HUES48 (cell line): ENCODE measurements around the gene SNRNP48.

ENCODE experiments used
- H3K27ac ChIP-seq: one replicate; pipeline ENCODE4 v1.7.0; 2013; ENCODE audit warnings: low read depth, low read length, inconsistent platforms
- H3K27me3 ChIP-seq: 2 replicates; pipeline ENCODE4 v1.6.1; 2013; ENCODE audit warnings: mild to moderate bottlenecking, low read length; ENCODE audit not compliant: control insufficient read depth, insufficient read depth
- H3K36me3 ChIP-seq: 2 replicates; pipeline ENCODE4 v1.6.1; 2013; ENCODE audit warnings: low read length; ENCODE audit not compliant: control insufficient read depth, insufficient read depth
- H3K4me1 ChIP-seq: 2 replicates; pipeline ENCODE4 v1.6.1; 2013; ENCODE audit warnings: mild to moderate bottlenecking, low read length; ENCODE audit not compliant: control insufficient read depth, insufficient read depth
- H3K4me3 ChIP-seq: 2 replicates; pipeline ENCODE4 v1.5.1; 2013; ENCODE audit warnings: mild to moderate bottlenecking, low read depth, low read length
- H3K9ac ChIP-seq: 2 replicates; pipeline ENCODE4 v1.6.1; 2013; ENCODE audit warnings: mild to moderate bottlenecking, low read depth, low read length, moderate library complexity
- H3K9me3 ChIP-seq: 2 replicates; pipeline ENCODE4 v1.6.1; 2013; ENCODE audit warnings: low read length; ENCODE audit not compliant: control insufficient read depth, insufficient read depth

SNRNP48 gene

DNA sequence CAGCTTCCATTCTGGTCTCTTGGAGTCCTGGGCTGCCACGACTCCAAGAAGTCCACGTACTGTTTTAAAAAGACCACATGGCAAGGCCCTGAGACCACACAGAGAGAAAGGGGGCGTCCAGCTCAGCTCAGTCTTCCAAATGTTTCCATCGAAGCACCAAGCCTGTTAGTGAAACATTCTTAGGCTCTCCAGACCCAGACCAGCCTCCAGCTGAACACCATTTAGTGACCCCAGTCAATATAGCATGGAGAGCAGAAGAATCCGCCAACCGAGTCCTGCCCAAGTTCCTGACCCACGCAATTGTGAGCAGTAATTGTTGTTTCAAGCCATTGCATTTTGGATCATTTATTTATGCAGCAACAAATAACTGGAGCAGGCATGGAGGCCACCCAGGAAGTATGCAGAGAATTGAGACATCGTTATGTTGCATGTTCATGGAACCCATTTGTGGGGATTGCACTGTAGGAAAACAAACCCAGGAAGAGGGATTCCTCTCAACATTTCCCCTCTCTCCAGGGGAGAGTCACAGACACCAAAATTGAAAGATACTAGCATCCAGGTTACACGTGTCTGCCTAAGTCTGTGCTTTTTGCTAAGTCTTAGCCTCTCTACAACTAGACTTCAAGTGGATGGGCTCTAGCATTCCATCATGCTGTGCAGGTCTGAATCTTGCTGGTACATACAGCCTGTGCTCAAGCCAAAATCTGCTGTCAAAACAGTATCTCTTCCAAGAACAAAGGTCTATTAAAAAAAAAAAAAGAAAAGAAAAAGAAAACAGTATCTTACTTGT lies 42.7 kb downstream of the SNRNP48 start:
- no peaks in the 10 kb centered on the region for H3K4me1 ChIP-seq
- H3K36me3 ChIP-seq, result no peaks in the 10 kb centered on the region
- no peaks in the 10 kb centered on the region for H3K27me3 ChIP-seq
- no peaks in the 10 kb centered on the region for H3K9me3 ChIP-seq
- H3K9ac ChIP-seq, result no peak overlapping the region
- H3K4me3 ChIP-seq, result no peak overlapping the region
- no peak overlapping the region for H3K27ac ChIP-seq

DNA sequence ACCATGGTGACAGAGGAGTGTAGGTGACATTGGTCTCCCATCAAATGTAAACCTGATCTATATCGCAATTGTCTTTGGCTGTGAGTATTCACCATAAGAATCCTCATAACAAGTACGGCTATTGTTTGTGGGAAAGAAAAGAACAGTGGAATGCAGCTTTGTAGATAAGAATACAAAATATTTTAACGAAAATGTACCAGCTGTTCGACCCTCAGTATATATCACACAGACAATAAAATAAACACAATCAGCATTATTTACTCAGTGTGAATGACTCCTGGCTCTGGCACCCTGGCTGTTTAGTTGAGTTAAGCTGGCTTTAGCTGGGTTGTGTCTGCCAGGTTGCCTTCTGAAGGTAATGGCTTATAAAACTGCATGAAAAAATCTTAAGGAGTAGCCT lies 43.4 kb downstream of the SNRNP48 start:
- Histone ChIP-seq H3K36me3 (no peaks in the 10 kb centered on the region), H3K9ac (no peak overlapping the region), H3K27me3 (no peaks in the 10 kb centered on the region), H3K27ac (no peak overlapping the region), H3K9me3 (no peaks in the 10 kb centered on the region), H3K4me3 (no peak overlapping the region), H3K4me1 (no peaks in the 10 kb centered on the region)

DNA sequence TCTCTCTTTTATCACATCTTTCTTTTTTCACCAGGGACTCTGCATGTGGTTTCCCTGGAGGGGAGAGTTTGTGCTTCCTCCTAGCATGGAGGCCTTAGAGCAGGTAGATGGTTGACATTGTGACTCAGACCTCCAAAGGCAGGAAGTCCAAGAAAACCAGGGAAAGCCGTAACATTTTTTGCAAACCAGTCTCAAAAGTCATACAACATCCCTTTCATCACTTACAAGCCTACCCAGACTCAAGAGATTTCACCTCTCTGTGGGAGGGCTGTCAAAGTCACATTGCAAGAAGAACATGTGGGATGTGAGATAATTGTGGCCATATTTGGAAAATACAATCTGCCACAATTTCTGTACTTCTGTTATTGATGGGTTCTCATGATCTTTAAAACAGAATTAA lies 46.2 kb downstream of the SNRNP48 start:
- Histone ChIP-seq H3K9ac (no peak overlapping the region), H3K9me3 (no peaks in the 10 kb centered on the region), H3K27me3 (no peaks in the 10 kb centered on the region), H3K36me3 (no peaks in the 10 kb centered on the region), H3K4me3 (no peak overlapping the region), H3K4me1 (no peaks in the 10 kb centered on the region), H3K27ac (no peak overlapping the region)

DNA sequence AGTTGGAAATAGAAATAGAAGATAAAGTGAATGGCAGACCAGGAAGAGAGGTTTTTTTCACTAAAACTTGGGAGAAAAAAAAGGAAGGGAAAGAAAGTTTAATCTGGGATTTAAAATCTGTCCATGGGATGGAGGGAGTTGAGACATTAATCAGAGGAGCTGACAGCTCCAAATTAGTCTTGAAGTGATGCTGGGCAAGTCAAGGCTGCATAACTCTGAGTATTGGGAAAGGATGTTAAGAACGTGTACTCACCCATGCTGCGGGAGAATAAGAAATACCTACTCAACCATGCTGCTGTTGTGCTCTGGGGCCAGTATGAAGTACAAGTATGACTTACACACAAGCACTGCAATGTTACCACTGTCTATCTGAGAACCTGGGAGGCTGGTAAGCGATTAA lies 47.5 kb downstream of the SNRNP48 start:
- Histone ChIP-seq H3K4me1 (no peaks in the 10 kb centered on the region), H3K27me3 (no peaks in the 10 kb centered on the region), H3K36me3 (no peaks in the 10 kb centered on the region), H3K4me3 (no peak overlapping the region), H3K27ac (no peak overlapping the region), H3K9ac (no peak overlapping the region), H3K9me3 (no peaks in the 10 kb centered on the region)

GRCh38 chr6:7639427-7639826 lies 49.4 kb downstream of the SNRNP48 start:
- Histone ChIP-seq H3K9me3 (no peaks in the 10 kb centered on the region), H3K4me1 (no peaks in the 10 kb centered on the region), H3K36me3 (no peaks in the 10 kb centered on the region), H3K27me3 (no peaks in the 10 kb centered on the region), H3K27ac (no peak overlapping the region), H3K9ac (no peak overlapping the region), H3K4me3 (no peak overlapping the region)

GRCh38 chr6:7640016-7640415 lies 50.0 kb downstream of the SNRNP48 start:
- Histone ChIP-seq H3K4me1 (no peaks in the 10 kb centered on the region), H3K9ac (no peak overlapping the region), H3K9me3 (no peaks in the 10 kb centered on the region), H3K27me3 (no peaks in the 10 kb centered on the region), H3K4me3 (no peak overlapping the region), H3K27ac (no peak overlapping the region), H3K36me3 (no peaks in the 10 kb centered on the region)

- Histone ChIP-seq H3K27ac (no peak overlapping the region), H3K9ac (no peak overlapping the region), H3K27me3 (no peaks in the 10 kb centered on the region), H3K36me3 (no peaks in the 10 kb centered on the region), H3K9me3 (no peaks in the 10 kb centered on the region), H3K4me3 (no peak overlapping the region), H3K4me1 (no peaks in the 10 kb centered on the region)
Measured at GRCh38 chr6:7640607-7641577, 50.9 kb downstream of the SNRNP48 start.

- Histone ChIP-seq H3K36me3 (no peaks in the 10 kb centered on the region), H3K9ac (no peak overlapping the region), H3K27ac (no peak overlapping the region), H3K4me1 (no peaks in the 10 kb centered on the region), H3K27me3 (no peaks in the 10 kb centered on the region), H3K4me3 (no peak overlapping the region), H3K9me3 (no peaks in the 10 kb centered on the region)
Measured at GRCh38 chr6:7642791-7643190, 52.8 kb downstream of the SNRNP48 start.

- H3K27ac ChIP-seq, result no peak overlapping the region
- no peak overlapping the region for H3K4me3 ChIP-seq
- H3K4me1 ChIP-seq, result no peaks in the 10 kb centered on the region
- H3K36me3 ChIP-seq, result no peaks in the 10 kb centered on the region
- H3K9ac ChIP-seq, result no peak overlapping the region
- no peaks in the 10 kb centered on the region for H3K9me3 ChIP-seq
- H3K27me3 ChIP-seq, result no peaks in the 10 kb centered on the region
Measured at GRCh38 chr6:7644417-7644816, 54.4 kb downstream of the SNRNP48 start.

DNA sequence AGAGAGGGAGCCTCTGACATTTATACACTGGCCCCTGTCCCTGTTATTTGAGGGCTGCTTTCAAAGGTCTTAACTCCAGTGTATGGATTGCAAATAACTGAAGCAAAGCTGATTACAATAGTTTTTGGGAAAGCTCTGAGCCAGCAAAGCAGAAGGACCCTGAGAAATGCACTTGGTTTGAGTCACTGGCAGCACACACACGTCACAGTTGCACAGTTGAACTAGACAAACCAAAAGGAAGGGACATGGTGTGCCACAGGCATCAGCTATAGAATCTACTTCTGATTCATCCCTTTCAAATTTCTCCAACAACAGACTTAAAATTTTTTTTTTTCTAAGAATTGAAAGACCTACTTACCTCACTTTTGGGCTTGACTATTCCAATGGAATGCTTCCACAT lies 56.4 kb downstream of the SNRNP48 start:
- H3K36me3 ChIP-seq, result no peaks in the 10 kb centered on the region
- no peaks in the 10 kb centered on the region for H3K4me1 ChIP-seq
- H3K9me3 ChIP-seq, result no peaks in the 10 kb centered on the region
- H3K4me3 ChIP-seq, result no peak overlapping the region
- H3K27ac ChIP-seq, result no peak overlapping the region
- H3K27me3 ChIP-seq, result no peaks in the 10 kb centered on the region
- no peak overlapping the region for H3K9ac ChIP-seq

DNA sequence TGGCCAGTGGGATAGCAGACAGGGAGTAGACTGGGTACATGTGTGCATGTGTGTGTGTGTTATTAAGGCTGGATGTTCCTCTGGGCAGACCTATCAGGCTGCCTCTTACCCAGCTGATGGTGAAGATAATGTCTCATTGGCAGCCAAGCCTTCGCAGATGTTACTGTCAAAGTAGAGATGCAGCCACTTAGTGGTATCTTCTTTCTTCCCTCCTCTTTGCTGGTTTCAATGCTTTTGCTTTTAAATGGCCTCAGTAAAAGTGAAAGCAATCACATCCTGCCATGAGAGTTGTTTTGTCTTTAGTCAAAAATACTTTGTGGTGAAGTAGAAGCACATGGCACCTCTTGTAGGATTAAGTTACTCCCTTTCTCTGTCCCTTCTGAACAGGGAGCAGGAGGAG lies 57.5 kb downstream of the SNRNP48 start:
- H3K4me3 ChIP-seq, result no peak overlapping the region
- no peaks in the 10 kb centered on the region for H3K27me3 ChIP-seq
- H3K9me3 ChIP-seq, result no peaks in the 10 kb centered on the region
- H3K36me3 ChIP-seq, result no peaks in the 10 kb centered on the region
- H3K27ac ChIP-seq, result no peak overlapping the region
- no peaks in the 10 kb centered on the region for H3K4me1 ChIP-seq
- H3K9ac ChIP-seq, result no peak overlapping the region
